Caki2 (cell line): ENCODE results near the gene ZFC3H1. TPM values are rescaled to one million over a fixed set of nuclear protein-coding genes. Genes with fewer than 3 reads are reported as not detected.

Source experiments
- DNase-seq: peaks from one replicate; pipeline ENCODE4 v3.0.0-alpha.2; 2015; ENCODE audit warnings: low read depth
- in situ Hi-C: cut with HindIII; loops from 2 replicates; pipeline ENCODE4 v1.10.0; 2016; ENCODE audit warnings: low sequenced_read_pairs, low pct_unique_long_range_greater_than_20kb, mixed read lengths
- total RNA-seq: library from RNA; depleted of rRNA; stranded (reverse); fragments of >200 nt; shearing (Covaris generic); gene quantifications from 2 replicates; pipeline ENCODE4 v1.2.3, GENCODE V29; 2014; ENCODE audit warnings: low replicate concordance

ZFC3H1 gene
- total RNA-seq, 1 experiment from 2014 or later = 3.2 TPM

- in situ Hi-C loops = no loop called here
- no peak for DNase-seq
Measured at GRCh38 chr12:71685312-71685906, 21.8 kb upstream of the ZFC3H1 start.

- peak; percentile 86 for DNase-seq
- in situ Hi-C loops = no loop called here
Measured at GRCh38 chr12:71684081-71684480, 20.4 kb upstream of the ZFC3H1 start.

GRCh38 chr12:71683633-71684032, 20.0 kb upstream of the ZFC3H1 start:
- in situ Hi-C loops = no loop called here
- DNase-seq = no peak

- no peak for DNase-seq
- in situ Hi-C loops = no loop called here
Measured at GRCh38 chr12:71682466-71682865, 18.8 kb upstream of the ZFC3H1 start.

- DNase-seq = no peak
- in situ Hi-C loops = no loop called here
Measured at GRCh38 chr12:71671816-71672215, 8.2 kb upstream of the ZFC3H1 start.

- DNase-seq = no peak
- in situ Hi-C loops = no loop called here
Measured at GRCh38 chr12:71671311-71671710, 7.7 kb upstream of the ZFC3H1 start.

- no peak for DNase-seq
- in situ Hi-C loops = no loop called here
Measured at GRCh38 chr12:71666259-71666658, 2.6 kb upstream of the ZFC3H1 start.

- in situ Hi-C loops = no loop called here
- no peak for DNase-seq
Measured at GRCh38 chr12:71665090-71665463, 1.4 kb upstream of the ZFC3H1 start.

- no peak for DNase-seq
- in situ Hi-C loops = loop anchor here (5.0 kb wide), 1 partner anchor 83 kb away; no protein-coding TSS in a partner anchor
Measured at GRCh38 chr12:71664411-71665089, 902 bp upstream of the ZFC3H1 start.

GRCh38 chr12:71662849-71663560, 643 bp downstream of the ZFC3H1 start:
- in situ Hi-C loops = loop anchor here (5.0 kb wide), 1 partner anchor 84 kb away; no protein-coding TSS in a partner anchor
- DNase-seq = peak; percentile 65

GRCh38 chr12:71661977-71662530, 1.6 kb downstream of the ZFC3H1 start:
- in situ Hi-C loops = loop anchor here (5.0 kb wide), 1 partner anchor 85 kb away; no protein-coding TSS in a partner anchor
- DNase-seq = no peak

- in situ Hi-C loops = no loop called here
- DNase-seq = no peak
Measured at GRCh38 chr12:71656740-71657139, 6.9 kb downstream of the ZFC3H1 start.

- in situ Hi-C loops = no loop called here
- DNase-seq = no peak
Measured at GRCh38 chr12:71655907-71656306, 7.7 kb downstream of the ZFC3H1 start.

GRCh38 chr12:71655495-71655894, 8.2 kb downstream of the ZFC3H1 start:
- in situ Hi-C loops = no loop called here
- DNase-seq = no peak

- no peak for DNase-seq
- in situ Hi-C loops = no loop called here
Measured at GRCh38 chr12:71654200-71654599, 9.4 kb downstream of the ZFC3H1 start.

- DNase-seq = no peak
- in situ Hi-C loops = no loop called here
Measured at GRCh38 chr12:71653137-71653536, 10.5 kb downstream of the ZFC3H1 start.

GRCh38 chr12:71652656-71653055, 11.0 kb downstream of the ZFC3H1 start:
- in situ Hi-C loops = no loop called here
- DNase-seq = no peak

GRCh38 chr12:71649401-71649800, 14.2 kb downstream of the ZFC3H1 start:
- in situ Hi-C loops = no loop called here
- no peak for DNase-seq

- DNase-seq = no peak
- in situ Hi-C loops = no loop called here
Measured at GRCh38 chr12:71648537-71648936, 15.1 kb downstream of the ZFC3H1 start.
